ENCODE measurements around the gene PBX1.
A peak's percentile ranks its signal among the peaks of the same experiment; 100 is the strongest.

The PBX1 gene

GRCh38 chr1:164682570-164682969, 123.6 kb downstream of the PBX1 start:
- H3K9ac ChIP-seq (ENCODE audit: low read depth, low read length) = no peak overlapping the region

GRCh38 chr1:164683235-164683634, 124.3 kb downstream of the PBX1 start:
- Histone ChIP-seq H3K9ac (ENCODE audit: low read depth, low read length) (no peak overlapping the region), H3K9me3 (ENCODE audit: insufficient read depth, low read depth, low read length) (no peaks in the 10 kb centered on the region), H3K27me3 (ENCODE audit: insufficient read depth, low read length) (no peaks in the 10 kb centered on the region), H3K36me3 (ENCODE audit: insufficient read depth, low read depth, low read length) (peaks cover 44% of the 10 kb centered on the region), H3K4me1 (ENCODE audit: insufficient read depth, low read length) (0 out of 2 replicates have a peak, but pooled peaks cover 2% of the 10 kb centered on the region), H3K4me3 (ENCODE audit: low read length) (no peak overlapping the region), H3K27ac (ENCODE audit: low read length) (no peak overlapping the region)

More at GRCh38 chr1:164682570-164682969, 123.6 kb downstream of the PBX1 start:
- H3K4me3 ChIP-seq (ENCODE audit: low read length) = no peak overlapping the region
- no peaks in the 10 kb centered on the region for H3K27me3 ChIP-seq (ENCODE audit: insufficient read depth, low read length)
- no peaks in the 10 kb centered on the region for H3K9me3 ChIP-seq (ENCODE audit: insufficient read depth, low read depth, low read length)
- H3K27ac ChIP-seq (ENCODE audit: low read length) = no peak overlapping the region
- H3K4me1 ChIP-seq (ENCODE audit: insufficient read depth, low read length) = 0 out of 2 replicates have a peak, but pooled peaks cover 2% of the 10 kb centered on the region
- peaks cover 50% of the 10 kb centered on the region for H3K36me3 ChIP-seq (ENCODE audit: insufficient read depth, low read depth, low read length)

GRCh38 chr1:164685266-164686035, 126.5 kb downstream of the PBX1 start:
- Histone ChIP-seq H3K4me1 (ENCODE audit: insufficient read depth, low read length) (peaks cover 2% of the 10 kb centered on the region; the same call in 1 of the 2 replicates), H3K27ac (ENCODE audit: low read length) (no peak overlapping the region), H3K36me3 (ENCODE audit: insufficient read depth, low read depth, low read length) (peaks cover 26% of the 10 kb centered on the region; the same call in 1 of the 2 replicates), H3K9me3 (ENCODE audit: insufficient read depth, low read depth, low read length) (no peaks in the 10 kb centered on the region), H3K4me3 (ENCODE audit: low read length) (no peak overlapping the region), H3K9ac (ENCODE audit: low read depth, low read length) (no peak overlapping the region), H3K27me3 (ENCODE audit: insufficient read depth, low read length) (no peaks in the 10 kb centered on the region)

- Histone ChIP-seq H3K9me3 (ENCODE audit: insufficient read depth, low read depth, low read length) (no peaks in the 10 kb centered on the region), H3K9ac (ENCODE audit: low read depth, low read length) (no peak overlapping the region), H3K27ac (ENCODE audit: low read length) (no peak overlapping the region), H3K4me3 (ENCODE audit: low read length) (no peak overlapping the region), H3K27me3 (ENCODE audit: insufficient read depth, low read length) (no peaks in the 10 kb centered on the region), H3K4me1 (ENCODE audit: insufficient read depth, low read length) (no peaks in the 10 kb centered on the region; the same call in 1 of the 2 replicates), H3K36me3 (ENCODE audit: insufficient read depth, low read depth, low read length) (peaks cover 10% of the 10 kb centered on the region; the same call in 1 of the 2 replicates)
Measured at GRCh38 chr1:164687777-164688176, 128.8 kb downstream of the PBX1 start.

- no peak overlapping the region for H3K27ac ChIP-seq (ENCODE audit: low read length)
- 0 out of 2 replicates have a peak, but pooled peaks cover 5% of the 10 kb centered on the region for H3K36me3 ChIP-seq (ENCODE audit: insufficient read depth, low read depth, low read length)
- H3K9me3 ChIP-seq (ENCODE audit: insufficient read depth, low read depth, low read length) = no peaks in the 10 kb centered on the region
- no peaks in the 10 kb centered on the region; the same call in 1 of the 2 replicates for H3K4me1 ChIP-seq (ENCODE audit: insufficient read depth, low read length)
- no peaks in the 10 kb centered on the region for H3K27me3 ChIP-seq (ENCODE audit: insufficient read depth, low read length)
- no peak overlapping the region for H3K9ac ChIP-seq (ENCODE audit: low read depth, low read length)
- no peak overlapping the region for H3K4me3 ChIP-seq (ENCODE audit: low read length)
Measured at GRCh38 chr1:164688791-164689190, 129.8 kb downstream of the PBX1 start.

- Histone ChIP-seq H3K9ac (ENCODE audit: low read depth, low read length) (no peak overlapping the region), H3K9me3 (ENCODE audit: insufficient read depth, low read depth, low read length) (no peaks in the 10 kb centered on the region), H3K36me3 (ENCODE audit: insufficient read depth, low read depth, low read length) (peaks cover 9% of the 10 kb centered on the region; the same call in 1 of the 2 replicates), H3K27ac (ENCODE audit: low read length) (no peak overlapping the region), H3K4me3 (ENCODE audit: low read length) (peak overlapping the region; percentile 22; the same call in 1 of the 2 replicates), H3K4me1 (ENCODE audit: insufficient read depth, low read length) (no peaks in the 10 kb centered on the region; the same call in 1 of the 2 replicates), H3K27me3 (ENCODE audit: insufficient read depth, low read length) (no peaks in the 10 kb centered on the region)
Measured at GRCh38 chr1:164689672-164690511, 130.9 kb downstream of the PBX1 start.

GRCh38 chr1:164692420-164692819, 133.4 kb downstream of the PBX1 start:
- Histone ChIP-seq H3K27me3 (ENCODE audit: insufficient read depth, low read length) (no peaks in the 10 kb centered on the region), H3K4me3 (ENCODE audit: low read length) (no peak overlapping the region), H3K36me3 (ENCODE audit: insufficient read depth, low read depth, low read length) (peaks cover 10% of the 10 kb centered on the region; the same call in 1 of the 2 replicates), H3K9me3 (ENCODE audit: insufficient read depth, low read depth, low read length) (no peaks in the 10 kb centered on the region), H3K4me1 (ENCODE audit: insufficient read depth, low read length) (no peaks in the 10 kb centered on the region; the same call in 1 of the 2 replicates), H3K9ac (ENCODE audit: low read depth, low read length) (no peak overlapping the region), H3K27ac (ENCODE audit: low read length) (no peak overlapping the region)

- Histone ChIP-seq H3K27me3 (ENCODE audit: insufficient read depth, low read length) (no peaks in the 10 kb centered on the region), H3K4me1 (ENCODE audit: insufficient read depth, low read length) (no peaks in the 10 kb centered on the region; the same call in 1 of the 2 replicates), H3K36me3 (ENCODE audit: insufficient read depth, low read depth, low read length) (peaks cover 10% of the 10 kb centered on the region; the same call in 1 of the 2 replicates), H3K27ac (ENCODE audit: low read length) (no peak overlapping the region), H3K9ac (ENCODE audit: low read depth, low read length) (no peak overlapping the region), H3K4me3 (ENCODE audit: low read length) (no peak overlapping the region), H3K9me3 (ENCODE audit: insufficient read depth, low read depth, low read length) (no peaks in the 10 kb centered on the region)
Measured at GRCh38 chr1:164693564-164694359, 134.8 kb downstream of the PBX1 start.

- H3K9ac ChIP-seq (ENCODE audit: low read depth, low read length) = no peak overlapping the region
- no peaks in the 10 kb centered on the region for H3K27me3 ChIP-seq (ENCODE audit: insufficient read depth, low read length)
- H3K4me1 ChIP-seq (ENCODE audit: insufficient read depth, low read length) = no peaks in the 10 kb centered on the region; the same call in 1 of the 2 replicates
- H3K9me3 ChIP-seq (ENCODE audit: insufficient read depth, low read depth, low read length) = no peaks in the 10 kb centered on the region
- H3K36me3 ChIP-seq (ENCODE audit: insufficient read depth, low read depth, low read length) = peaks cover 10% of the 10 kb centered on the region; the same call in 1 of the 2 replicates
- H3K27ac ChIP-seq (ENCODE audit: low read length) = no peak overlapping the region
- no peak overlapping the region for H3K4me3 ChIP-seq (ENCODE audit: low read length)
Measured at GRCh38 chr1:164694505-164694904, 135.5 kb downstream of the PBX1 start.

- Histone ChIP-seq H3K4me3 (ENCODE audit: low read length) (no peak overlapping the region), H3K9me3 (ENCODE audit: insufficient read depth, low read depth, low read length) (no peaks in the 10 kb centered on the region), H3K9ac (ENCODE audit: low read depth, low read length) (no peak overlapping the region), H3K27me3 (ENCODE audit: insufficient read depth, low read length) (no peaks in the 10 kb centered on the region), H3K4me1 (ENCODE audit: insufficient read depth, low read length) (no peaks in the 10 kb centered on the region), H3K36me3 (ENCODE audit: insufficient read depth, low read depth, low read length) (peaks cover 10% of the 10 kb centered on the region; the same call in 1 of the 2 replicates), H3K27ac (ENCODE audit: low read length) (no peak overlapping the region)
Measured at GRCh38 chr1:164695956-164696665, 137.1 kb downstream of the PBX1 start.
